IMR-90 (cell line): ENCODE measurements around the gene CAMSAP3.

ENCODE experiments used
- CEBPB ChIP-seq: IDR thresholded peaks from 2 replicates; pipeline ENCODE4 v1.6.1; 2012; ENCODE audit warnings: low read depth, low read length, improper control_type of control experiment
- CHD1 ChIP-seq: IDR thresholded peaks from 2 replicates; pipeline ENCODE4 v1.6.1; 2012; ENCODE audit warnings: low read depth, low read length, improper control_type of control experiment
- FOS ChIP-seq: fragments of 150-350 bp; IDR thresholded peaks from 2 replicates; pipeline ENCODE4 v1.6.1; 2016; ENCODE audit warnings: low read depth, low read length
- MAFK ChIP-seq: IDR thresholded peaks from 2 replicates; pipeline ENCODE4 v1.6.1; 2012; ENCODE audit warnings: low read depth, low read length, improper control_type of control experiment
- POLR2A ChIP-seq: IDR thresholded peaks from 2 replicates; pipeline ENCODE4 v1.6.1; 2012; ENCODE audit warnings: mild to moderate bottlenecking, low read depth, low read length
- TF ChIP-seq, protein P1 (sequence below): conservative IDR thresholded peaks from 2 replicates; pipeline ENCODE4 v1.5.1; 2012; ENCODE audit warnings: mild to moderate bottlenecking, low read depth, low read length, improper control_type of control experiment

DNA sequence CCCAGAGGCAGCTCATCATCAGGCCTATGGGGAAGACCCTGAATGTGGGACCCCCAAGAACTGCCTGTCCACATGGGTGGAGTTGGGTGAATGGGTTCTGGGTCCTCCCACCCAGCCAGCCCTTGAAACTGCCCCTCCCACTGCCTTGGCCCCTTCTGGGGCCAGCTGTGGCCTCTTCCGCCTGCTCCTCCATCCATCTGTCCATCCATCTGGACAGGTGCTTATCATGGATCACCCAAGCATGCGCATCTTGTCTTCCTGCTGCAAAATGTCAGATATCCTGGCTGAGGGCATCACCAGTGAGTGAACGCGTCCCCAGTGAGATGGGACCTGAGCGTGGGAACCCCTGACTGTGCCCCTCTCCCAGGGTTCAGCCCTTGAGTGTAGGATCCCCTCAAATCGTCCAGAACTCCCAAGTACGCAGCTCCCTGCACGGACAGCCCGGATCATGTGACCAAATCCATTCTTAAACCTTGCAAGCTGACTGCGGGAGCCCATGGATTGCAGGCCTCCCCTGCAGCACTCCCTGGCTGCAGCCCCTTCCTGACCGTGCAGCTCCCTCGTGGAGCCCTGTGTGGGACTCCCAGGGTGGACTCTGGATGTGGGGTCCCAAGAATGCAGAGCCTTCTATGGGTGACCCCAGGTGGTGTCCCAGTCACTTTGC lies 43.3 kb downstream of the CAMSAP3 start:
- TF ChIP-seq CEBPB (no peak), POLR2A (no peak), FOS (no peak), CHD1 (no peak), MAFK (no peak)
- TF ChIP-seq, protein P1, sequence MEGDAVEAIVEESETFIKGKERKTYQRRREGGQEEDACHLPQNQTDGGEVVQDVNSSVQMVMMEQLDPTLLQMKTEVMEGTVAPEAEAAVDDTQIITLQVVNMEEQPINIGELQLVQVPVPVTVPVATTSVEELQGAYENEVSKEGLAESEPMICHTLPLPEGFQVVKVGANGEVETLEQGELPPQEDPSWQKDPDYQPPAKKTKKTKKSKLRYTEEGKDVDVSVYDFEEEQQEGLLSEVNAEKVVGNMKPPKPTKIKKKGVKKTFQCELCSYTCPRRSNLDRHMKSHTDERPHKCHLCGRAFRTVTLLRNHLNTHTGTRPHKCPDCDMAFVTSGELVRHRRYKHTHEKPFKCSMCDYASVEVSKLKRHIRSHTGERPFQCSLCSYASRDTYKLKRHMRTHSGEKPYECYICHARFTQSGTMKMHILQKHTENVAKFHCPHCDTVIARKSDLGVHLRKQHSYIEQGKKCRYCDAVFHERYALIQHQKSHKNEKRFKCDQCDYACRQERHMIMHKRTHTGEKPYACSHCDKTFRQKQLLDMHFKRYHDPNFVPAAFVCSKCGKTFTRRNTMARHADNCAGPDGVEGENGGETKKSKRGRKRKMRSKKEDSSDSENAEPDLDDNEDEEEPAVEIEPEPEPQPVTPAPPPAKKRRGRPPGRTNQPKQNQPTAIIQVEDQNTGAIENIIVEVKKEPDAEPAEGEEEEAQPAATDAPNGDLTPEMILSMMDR: no peak
